Measurements from ENCODE around the gene DYNC2H1.

DYNC2H1 gene

GRCh38 chr11:103406357-103406756 is 297.1 kb downstream of the DYNC2H1 start (continued):
- TF ChIP-seq, protein P1, sequence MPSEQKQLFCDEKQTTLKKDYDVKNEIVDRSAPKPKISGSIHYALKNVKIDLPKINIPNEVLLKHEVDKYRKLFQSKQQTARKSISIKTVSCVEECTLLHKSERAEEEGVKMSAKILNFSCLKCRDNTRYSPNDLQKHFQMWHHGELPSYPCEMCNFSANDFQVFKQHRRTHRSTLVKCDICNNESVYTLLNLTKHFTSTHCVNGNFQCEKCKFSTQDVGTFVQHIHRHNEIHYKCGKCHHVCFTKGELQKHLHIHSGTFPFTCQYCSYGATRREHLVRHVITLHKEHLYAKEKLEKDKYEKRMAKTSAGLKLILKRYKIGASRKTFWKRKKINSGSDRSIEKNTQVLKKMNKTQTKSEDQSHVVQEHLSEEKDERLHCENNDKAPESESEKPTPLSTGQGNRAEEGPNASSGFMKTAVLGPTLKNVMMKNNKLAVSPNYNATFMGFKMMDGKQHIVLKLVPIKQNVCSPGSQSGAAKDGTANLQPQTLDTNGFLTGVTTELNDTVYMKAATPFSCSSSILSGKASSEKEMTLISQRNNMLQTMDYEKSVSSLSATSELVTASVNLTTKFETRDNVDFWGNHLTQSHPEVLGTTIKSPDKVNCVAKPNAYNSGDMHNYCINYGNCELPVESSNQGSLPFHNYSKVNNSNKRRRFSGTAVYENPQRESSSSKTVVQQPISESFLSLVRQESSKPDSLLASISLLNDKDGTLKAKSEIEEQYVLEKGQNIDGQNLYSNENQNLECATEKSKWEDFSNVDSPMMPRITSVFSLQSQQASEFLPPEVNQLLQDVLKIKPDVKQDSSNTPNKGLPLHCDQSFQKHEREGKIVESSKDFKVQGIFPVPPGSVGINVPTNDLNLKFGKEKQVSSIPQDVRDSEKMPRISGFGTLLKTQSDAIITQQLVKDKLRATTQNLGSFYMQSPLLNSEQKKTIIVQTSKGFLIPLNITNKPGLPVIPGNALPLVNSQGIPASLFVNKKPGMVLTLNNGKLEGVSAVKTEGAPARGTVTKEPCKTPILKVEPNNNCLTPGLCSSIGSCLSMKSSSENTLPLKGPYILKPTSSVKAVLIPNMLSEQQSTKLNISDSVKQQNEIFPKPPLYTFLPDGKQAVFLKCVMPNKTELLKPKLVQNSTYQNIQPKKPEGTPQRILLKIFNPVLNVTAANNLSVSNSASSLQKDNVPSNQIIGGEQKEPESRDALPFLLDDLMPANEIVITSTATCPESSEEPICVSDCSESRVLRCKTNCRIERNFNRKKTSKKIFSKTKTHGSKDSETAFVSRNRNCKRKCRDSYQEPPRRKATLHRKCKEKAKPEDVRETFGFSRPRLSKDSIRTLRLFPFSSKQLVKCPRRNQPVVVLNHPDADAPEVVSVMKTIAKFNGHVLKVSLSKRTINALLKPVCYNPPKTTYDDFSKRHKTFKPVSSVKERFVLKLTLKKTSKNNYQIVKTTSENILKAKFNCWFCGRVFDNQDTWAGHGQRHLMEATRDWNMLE (tag by site-specific recombination; conservative IDR thresholded peaks at IDR 0.05; ENCODE audit: low read depth), result no peak
- TF ChIP-seq MZF1 (tag by site-specific recombination; IDR thresholded peaks at IDR 0.05; ENCODE audit: borderline replicate concordance) (no peak), ZBTB7A (tag by site-specific recombination; IDR thresholded peaks at IDR 0.05; ENCODE audit: low read depth) (no peak), ZNF530 (tag by site-specific recombination; IDR thresholded peaks at IDR 0.05; ENCODE audit: low read depth) (no peak), ZNF785 (tag by site-specific recombination; IDR thresholded peaks at IDR 0.05) (no peak), ZNF571 (tag by site-specific recombination; IDR thresholded peaks at IDR 0.05) (no peak), ZNF24 (tag by site-specific recombination; IDR thresholded peaks at IDR 0.05) (no peak), ZNF510 (tag by site-specific recombination; IDR thresholded peaks at IDR 0.05; ENCODE audit: insufficient replicate concordance) (no peak)
- TF ChIP-seq, protein P2, sequence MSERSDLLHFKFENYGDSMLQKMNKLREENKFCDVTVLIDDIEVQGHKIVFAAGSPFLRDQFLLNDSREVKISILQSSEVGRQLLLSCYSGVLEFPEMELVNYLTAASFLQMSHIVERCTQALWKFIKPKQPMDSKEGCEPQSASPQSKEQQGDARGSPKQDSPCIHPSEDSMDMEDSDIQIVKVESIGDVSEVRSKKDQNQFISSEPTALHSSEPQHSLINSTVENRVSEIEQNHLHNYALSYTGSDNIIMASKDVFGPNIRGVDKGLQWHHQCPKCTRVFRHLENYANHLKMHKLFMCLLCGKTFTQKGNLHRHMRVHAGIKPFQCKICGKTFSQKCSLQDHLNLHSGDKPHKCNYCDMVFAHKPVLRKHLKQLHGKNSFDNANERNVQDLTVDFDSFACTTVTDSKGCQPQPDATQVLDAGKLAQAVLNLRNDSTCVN (tag by site-specific recombination; optimal IDR thresholded peaks at IDR 0.05), result no peak

DNA sequence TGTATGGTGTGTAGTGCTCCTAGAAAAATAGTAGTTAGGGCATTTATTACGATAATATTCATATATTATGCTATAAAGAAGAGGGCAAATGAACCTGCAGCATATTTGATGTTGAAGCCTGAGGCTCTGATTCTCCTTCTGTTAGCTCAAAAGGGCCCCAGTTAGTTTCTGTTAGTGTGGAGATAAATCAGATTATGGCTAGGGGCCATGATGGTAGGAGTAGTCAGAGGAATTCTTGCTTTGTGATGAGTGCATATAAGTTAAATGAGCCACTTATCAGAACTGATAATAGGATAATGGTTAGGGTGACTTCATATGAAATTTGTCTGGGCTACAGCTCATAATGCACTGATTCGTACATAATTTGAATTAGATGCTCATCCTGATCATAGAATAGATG is 298.4 kb downstream of the DYNC2H1 start:
- H3K4me1 ChIP-seq (ENCODE audit: control insufficient read depth, insufficient read depth, low read length), result no peaks in the 10 kb centered on the region
- no peak for TF ChIP-seq ZNF266 (tag by site-specific recombination; IDR thresholded peaks at IDR 0.05; ENCODE audit: low read depth)
- TF ChIP-seq, protein P3, sequence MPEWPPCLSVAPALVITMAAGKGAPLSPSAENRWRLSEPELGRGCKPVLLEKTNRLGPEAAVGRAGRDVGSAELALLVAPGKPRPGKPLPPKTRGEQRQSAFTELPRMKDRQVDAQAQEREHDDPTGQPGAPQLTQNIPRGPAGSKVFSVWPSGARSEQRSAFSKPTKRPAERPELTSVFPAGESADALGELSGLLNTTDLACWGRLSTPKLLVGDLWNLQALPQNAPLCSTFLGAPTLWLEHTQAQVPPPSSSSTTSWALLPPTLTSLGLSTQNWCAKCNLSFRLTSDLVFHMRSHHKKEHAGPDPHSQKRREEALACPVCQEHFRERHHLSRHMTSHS (tag by site-specific recombination; IDR thresholded peaks at IDR 0.05), result no peak
- TF ChIP-seq ZNF473 (tag by site-specific recombination; IDR thresholded peaks at IDR 0.05), result no peak
- no peak for TF ChIP-seq KLF10 (tag by site-specific recombination; IDR thresholded peaks at IDR 0.05)
- no peak for TF ChIP-seq ZNF169 (tag by site-specific recombination; IDR thresholded peaks at IDR 0.05)
- no peak for TF ChIP-seq ZNF580 (tag by site-specific recombination; IDR thresholded peaks at IDR 0.05)
- no peak for TF ChIP-seq ZNF404 (tag by site-specific recombination; IDR thresholded peaks at IDR 0.05)
- no peak for TF ChIP-seq SCRT2 (tag by site-specific recombination; IDR thresholded peaks at IDR 0.05)
- TF ChIP-seq ZNF561 (tag by site-specific recombination; IDR thresholded peaks at IDR 0.05; ENCODE audit: borderline replicate concordance), result no peak

More for the DNA sequence above, 298.4 kb downstream of the DYNC2H1 start:
- no peaks in the 10 kb centered on the region for H3K9me3 ChIP-seq (ENCODE audit: control insufficient read depth, insufficient read depth, low read depth, low read length)
- H3K27ac ChIP-seq (ENCODE audit: extremely low read depth, low read depth, low read length), result no peak overlapping the region
- POLR2A ChIA-PET, result no interaction called here
- CTCF ChIA-PET, result interaction anchor here (0.7 kb wide), 1 partner anchor 9 kb away, joined by 3 read pairs; no protein-coding TSS in a partner anchor
- H3K36me3 ChIP-seq (ENCODE audit: control insufficient read depth in 2 of 2, insufficient read depth in 1 of 2, low read length in 2 of 2), result no peaks in the 10 kb centered on the region
- H3K4me3 ChIP-seq (ENCODE audit: low read depth, low read length), result no peak overlapping the region
